ENCODE measurements around the gene PARP3.

Gene PARP3

DNA sequence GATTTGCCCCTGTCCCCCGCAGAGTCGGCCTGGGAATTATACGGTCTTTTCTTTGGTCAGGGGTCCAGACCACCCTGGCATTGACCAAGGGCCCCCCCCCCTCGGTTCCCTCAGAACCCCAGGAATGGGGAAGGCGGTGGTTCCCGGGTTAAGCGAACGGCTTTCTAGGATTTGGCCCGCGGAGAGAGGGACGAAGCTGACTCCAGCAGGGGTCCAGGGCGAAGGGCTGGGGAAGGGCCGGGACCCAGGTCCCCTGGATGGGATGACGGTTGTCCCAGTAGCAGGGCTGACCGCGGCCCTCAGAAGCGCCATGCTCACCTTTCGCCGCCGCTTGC is 733 bp upstream of the PARP3 start:
- Mint-ChIP-seq H3K4me1 (peaks cover 34% of the 10 kb centered on the region), H3K4me3 (peak overlapping the region; percentile 85)
- ATAC-seq: no peak

DNA sequence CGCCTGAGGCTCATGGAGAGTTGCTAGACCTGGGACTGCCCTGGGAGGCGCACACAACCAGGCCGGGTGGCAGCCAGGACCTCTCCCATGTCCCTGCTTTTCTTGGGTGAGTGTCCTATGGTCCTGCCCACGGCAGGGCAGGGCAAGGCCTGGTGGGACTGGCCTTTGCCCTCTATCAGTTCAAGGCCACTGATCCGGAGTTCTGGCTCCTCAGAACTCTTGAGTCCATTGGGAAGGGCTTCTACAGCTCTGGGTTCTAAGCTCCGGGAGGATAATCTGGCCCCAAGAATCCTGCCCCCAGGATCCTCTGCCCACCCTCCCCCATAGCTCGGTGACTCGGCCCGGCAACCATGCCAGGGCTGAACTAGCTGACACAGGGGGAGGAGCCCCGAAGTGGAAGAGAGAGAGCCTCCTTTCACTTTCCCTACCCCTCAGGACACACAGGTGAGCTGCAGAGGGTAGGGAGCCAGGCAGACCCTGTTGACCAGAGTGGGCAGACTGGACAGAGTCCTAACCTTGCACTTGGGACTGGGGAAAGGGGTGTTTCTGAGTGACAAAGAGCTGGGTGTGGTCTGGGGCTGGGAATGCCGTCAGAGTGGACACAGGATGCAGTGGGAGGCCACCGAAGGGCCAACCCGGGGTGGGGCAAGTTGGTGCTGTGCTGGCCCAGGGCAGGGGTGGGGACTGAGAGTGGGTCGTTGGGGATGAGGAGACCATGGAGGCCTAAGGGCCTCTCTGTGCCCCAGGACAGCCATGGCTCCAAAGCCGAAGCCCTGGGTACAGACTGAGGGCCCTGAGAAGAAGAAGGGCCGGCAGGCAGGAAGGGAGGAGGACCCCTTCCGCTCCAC is 664 bp downstream of the PARP3 start:
- Mint-ChIP-seq H3K4me1 (peaks cover 34% of the 10 kb centered on the region), H3K36me3 (peaks cover 12% of the 10 kb centered on the region), H3K27ac (peak overlapping the region; percentile 89), H3K4me3 (peak overlapping the region; percentile 85), H3K9me3 (no peaks in the 10 kb centered on the region)
- ATAC-seq: peak; percentile 27
- DNase-seq (ENCODE audit: low spot score in 2 of 2): peak in 1 of 2 donors; percentile 76

More for the DNA sequence above, 733 bp upstream of the PARP3 start:
- DNase-seq (ENCODE audit: low spot score in 2 of 2): no peak
- peaks cover 26% of the 10 kb centered on the region for H3K36me3 Mint-ChIP-seq
- no peaks in the 10 kb centered on the region for H3K9me3 Mint-ChIP-seq
- peak overlapping the region; percentile 89 for H3K27ac Mint-ChIP-seq

DNA sequence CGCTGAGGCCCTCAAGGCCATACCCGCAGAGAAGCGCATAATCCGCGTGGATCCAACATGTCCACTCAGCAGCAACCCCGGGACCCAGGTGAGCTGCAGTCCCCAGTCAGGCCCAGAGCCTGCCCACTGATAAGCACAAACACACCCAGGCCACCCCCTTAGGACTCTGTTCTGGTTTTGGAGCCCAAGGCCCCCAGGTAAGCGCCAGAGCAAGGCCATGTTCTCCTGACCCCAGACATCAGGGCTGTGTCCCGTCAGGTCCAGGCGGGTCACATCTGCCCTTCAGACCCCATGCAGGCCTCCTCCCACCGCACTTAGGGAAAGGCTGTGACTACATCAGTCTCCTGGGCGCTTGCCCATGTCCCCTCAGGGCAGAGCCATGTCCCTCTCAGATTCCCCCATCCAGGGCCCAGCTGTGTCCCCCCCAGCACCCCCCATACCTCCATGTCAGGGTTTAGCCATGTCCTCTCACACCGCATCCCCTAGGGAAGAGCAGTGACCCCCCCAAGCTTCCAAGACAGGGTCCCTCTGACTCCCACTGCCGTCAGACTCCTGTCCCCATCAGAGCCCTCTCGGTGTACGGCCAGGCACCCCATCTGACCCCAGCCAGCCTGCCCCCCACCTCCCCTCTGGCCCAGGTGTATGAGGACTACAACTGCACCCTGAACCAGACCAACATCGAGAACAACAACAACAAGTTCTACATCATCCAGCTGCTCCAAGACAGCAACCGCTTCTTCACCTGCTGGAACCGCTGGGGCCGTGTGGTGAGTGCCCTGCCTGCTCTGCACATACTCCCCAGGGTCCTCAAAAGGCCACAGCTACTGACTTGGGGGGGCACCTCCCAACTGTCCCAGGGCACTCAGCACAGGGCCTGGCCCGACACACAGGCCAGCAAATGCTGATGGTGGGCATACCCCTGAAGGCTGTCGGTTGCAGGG is 1.6 kb downstream of the PARP3 start:
- Mint-ChIP-seq H3K4me3 (peak overlapping the region; percentile 85), H3K4me1 (peaks cover 34% of the 10 kb centered on the region), H3K36me3 (peaks cover 4% of the 10 kb centered on the region), H3K27ac (no peak overlapping the region), H3K9me3 (no peaks in the 10 kb centered on the region)
- DNase-seq (ENCODE audit: low spot score in 2 of 2): no peak
- no peak for ATAC-seq

DNA sequence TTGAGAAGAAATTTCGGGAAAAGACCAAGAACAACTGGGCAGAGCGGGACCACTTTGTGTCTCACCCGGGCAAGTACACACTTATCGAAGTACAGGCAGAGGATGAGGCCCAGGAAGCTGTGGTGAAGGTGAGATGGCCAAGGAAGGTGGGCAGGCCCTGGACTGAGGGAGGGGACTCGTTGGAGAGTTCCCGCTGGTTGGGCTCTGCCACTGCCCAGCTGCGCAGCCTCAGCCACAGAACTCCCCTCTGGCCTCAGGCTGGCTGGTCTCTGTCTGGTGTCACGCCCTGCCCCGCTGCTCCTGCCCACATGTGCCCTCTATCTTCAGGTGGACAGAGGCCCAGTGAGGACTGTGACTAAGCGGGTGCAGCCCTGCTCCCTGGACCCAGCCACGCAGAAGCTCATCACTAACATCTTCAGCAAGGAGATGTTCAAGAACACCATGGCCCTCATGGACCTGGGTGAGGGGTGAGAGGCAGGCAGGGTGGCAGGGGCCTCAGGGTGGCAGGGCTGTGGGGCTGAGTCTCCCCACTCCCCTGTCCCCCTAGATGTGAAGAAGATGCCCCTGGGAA is 2.4 kb downstream of the PARP3 start:
- no peak overlapping the region for H3K4me3 Mint-ChIP-seq
- H3K36me3 Mint-ChIP-seq: peaks cover 4% of the 10 kb centered on the region
- H3K9me3 Mint-ChIP-seq: no peaks in the 10 kb centered on the region
- peaks cover 28% of the 10 kb centered on the region for H3K4me1 Mint-ChIP-seq
- ATAC-seq (no peak), DNase-seq (ENCODE audit: low spot score in 2 of 2) (no peak)
- peak overlapping the region; percentile 26 for H3K27ac Mint-ChIP-seq

DNA sequence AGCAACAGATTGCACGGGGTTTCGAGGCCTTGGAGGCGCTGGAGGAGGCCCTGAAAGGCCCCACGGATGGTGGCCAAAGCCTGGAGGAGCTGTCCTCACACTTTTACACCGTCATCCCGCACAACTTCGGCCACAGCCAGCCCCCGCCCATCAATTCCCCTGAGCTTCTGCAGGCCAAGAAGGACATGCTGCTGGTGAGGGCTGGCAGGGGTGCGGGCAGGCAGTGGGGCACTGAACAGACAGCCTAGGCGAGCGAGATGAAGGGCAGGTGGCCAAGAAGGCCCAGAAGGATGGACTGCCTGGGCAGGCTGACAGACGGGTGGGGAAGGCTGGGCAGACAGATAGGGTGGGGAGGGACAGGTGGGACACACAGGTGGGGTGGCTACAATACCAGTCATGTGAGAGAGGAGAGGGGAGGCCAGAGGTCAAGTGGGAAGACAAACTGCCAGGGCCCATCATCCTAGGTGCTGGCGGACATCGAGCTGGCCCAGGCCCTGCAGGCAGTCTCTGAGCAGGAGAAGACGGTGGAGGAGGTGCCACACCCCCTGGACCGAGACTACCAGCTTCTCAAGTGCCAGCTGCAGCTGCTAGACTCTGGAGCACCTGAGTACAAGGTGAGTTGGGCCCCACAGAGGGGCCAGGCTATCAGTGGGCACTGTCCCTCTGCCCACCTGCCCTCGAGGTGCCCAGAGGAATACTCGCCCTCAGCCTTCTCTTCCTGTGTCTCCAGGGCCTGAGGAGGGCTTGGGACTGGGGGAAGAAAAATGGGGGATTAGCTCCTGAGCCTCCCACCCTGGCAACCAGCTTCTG is 3.1 kb downstream of the PARP3 start:
- no peak overlapping the region for H3K4me3 Mint-ChIP-seq
- H3K4me1 Mint-ChIP-seq: peaks cover 25% of the 10 kb centered on the region
- H3K27ac Mint-ChIP-seq: peak overlapping the region; percentile 26
- H3K36me3 Mint-ChIP-seq: peaks cover 4% of the 10 kb centered on the region
- no peaks in the 10 kb centered on the region for H3K9me3 Mint-ChIP-seq
- no peak for ATAC-seq
- no peak for DNase-seq (ENCODE audit: low spot score in 2 of 2)

DNA sequence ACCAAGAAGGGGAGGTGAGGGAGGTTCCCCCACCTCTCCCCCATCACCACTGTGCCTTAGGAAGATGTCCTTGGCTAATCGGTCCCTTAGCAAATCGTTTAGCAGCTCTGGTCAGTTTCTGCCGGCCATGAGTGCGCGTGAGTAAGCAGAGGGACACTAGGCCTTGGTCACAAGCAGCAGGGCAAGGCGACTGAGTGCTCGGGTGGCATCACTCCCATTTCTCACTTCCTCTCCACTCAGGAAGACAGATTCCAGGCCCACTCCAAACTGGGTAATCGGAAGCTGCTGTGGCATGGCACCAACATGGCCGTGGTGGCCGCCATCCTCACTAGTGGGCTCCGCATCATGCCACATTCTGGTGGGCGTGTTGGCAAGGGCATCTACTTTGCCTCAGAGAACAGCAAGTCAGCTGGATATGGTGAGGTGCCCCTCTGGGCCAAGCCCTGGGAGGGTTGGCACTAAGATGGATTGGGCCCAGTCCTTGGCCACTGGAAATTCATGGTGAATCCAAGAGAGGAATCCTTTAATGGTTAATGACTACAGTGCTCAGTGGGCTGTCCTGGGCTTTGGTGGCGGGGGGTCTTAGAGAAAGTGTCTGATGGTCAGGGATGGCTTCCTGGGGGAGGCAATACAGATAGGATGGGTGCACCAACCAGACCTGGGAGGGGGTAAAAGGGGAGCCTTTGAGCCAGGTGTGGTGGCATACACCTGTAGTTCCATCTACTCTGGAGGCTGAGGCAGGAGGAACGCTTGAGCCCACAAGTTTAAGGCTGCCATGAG is 4.0 kb downstream of the PARP3 start:
- Mint-ChIP-seq H3K27ac (peak overlapping the region; percentile 38), H3K36me3 (no peaks in the 10 kb centered on the region), H3K4me1 (peaks cover 16% of the 10 kb centered on the region), H3K4me3 (no peak overlapping the region), H3K9me3 (no peaks in the 10 kb centered on the region)
- ATAC-seq (no peak), DNase-seq (ENCODE audit: low spot score in 2 of 2) (no peak)

DNA sequence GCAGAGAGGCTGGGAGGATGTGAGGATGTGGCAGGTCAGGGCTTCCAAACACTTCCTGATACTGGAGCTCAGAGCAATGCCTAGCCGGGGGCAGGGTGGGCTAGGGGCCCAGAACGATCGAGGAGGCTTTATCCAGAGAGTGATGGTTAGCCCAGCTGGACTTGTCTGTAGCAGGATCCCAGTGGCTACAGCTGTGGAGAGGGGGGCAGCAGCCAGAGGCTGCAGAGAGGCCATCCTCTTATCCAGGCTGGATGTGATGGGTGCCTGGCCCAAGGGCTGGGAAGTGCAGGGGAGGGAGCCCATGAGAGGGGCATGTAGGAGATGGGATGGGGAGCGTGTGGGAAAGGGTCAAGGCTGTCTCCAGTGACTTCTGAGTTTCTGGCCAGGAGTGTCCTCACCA is 4.6 kb downstream of the PARP3 start:
- peak overlapping the region; percentile 38 for H3K27ac Mint-ChIP-seq
- no peaks in the 10 kb centered on the region for H3K36me3 Mint-ChIP-seq
- no peak for DNase-seq (ENCODE audit: low spot score in 2 of 2)
- ATAC-seq: no peak
- no peak overlapping the region for H3K4me3 Mint-ChIP-seq
- H3K4me1 Mint-ChIP-seq: peaks cover 13% of the 10 kb centered on the region
- H3K9me3 Mint-ChIP-seq: no peaks in the 10 kb centered on the region

DNA sequence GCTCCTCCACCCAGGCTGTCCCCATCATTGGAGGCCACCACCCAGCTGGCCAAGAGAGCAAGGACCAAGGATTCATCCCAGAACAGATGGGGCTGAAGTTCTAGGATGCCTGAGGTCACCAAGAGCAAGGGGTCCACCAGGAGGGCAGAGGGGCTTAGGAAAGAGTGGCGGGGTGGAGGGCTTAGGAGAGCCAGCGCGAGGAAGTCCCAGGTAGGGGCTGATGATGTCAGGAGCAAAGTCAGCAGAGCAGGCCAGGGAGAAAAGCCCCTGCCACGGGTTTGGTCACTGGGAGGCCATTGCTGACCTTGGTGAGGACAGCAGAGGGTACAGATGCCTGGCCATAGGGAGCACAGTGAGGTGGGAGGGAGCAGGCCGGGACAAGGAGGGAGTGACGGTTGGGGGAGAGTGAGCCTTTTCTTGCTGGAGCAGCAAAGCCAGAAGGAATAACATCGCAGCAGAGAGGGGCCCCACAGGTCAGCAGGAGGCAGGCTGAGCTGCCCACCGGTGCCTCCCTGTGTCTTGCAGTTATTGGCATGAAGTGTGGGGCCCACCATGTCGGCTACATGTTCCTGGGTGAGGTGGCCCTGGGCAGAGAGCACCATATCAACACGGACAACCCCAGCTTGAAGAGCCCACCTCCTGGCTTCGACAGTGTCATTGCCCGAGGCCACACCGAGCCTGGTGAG is 5.2 kb downstream of the PARP3 start:
- ATAC-seq (no peak), DNase-seq (ENCODE audit: low spot score in 2 of 2) (no peak)
- Mint-ChIP-seq H3K36me3 (no peaks in the 10 kb centered on the region), H3K9me3 (no peaks in the 10 kb centered on the region), H3K4me3 (no peak overlapping the region), H3K27ac (peak overlapping the region; percentile 38), H3K4me1 (peaks cover 8% of the 10 kb centered on the region)

DNA sequence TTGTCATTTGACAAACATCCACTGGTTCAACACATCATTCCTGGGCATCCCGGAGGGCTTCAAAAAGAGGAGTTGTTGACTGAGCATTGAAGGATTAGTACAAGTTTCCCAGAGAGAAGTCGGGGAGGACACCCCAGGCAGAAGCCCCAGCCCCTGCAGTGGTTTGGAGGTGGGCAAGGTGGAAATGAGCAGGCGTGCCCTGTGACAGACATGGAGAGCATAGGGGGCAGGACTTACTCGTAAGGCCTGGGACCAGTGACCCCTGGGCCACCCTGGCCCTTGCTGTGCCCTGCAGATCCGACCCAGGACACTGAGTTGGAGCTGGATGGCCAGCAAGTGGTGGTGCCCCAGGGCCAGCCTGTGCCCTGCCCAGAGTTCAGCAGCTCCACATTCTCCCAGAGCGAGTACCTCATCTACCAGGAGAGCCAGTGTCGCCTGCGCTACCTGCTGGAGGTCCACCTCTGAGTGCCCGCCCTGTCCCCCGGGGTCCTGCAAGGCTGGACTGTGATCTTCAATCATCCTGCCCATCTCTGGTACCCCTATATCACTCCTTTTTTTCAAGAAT is 5.9 kb downstream of the PARP3 start:
- Mint-ChIP-seq H3K9me3 (no peaks in the 10 kb centered on the region), H3K27ac (no peak overlapping the region), H3K4me1 (peaks cover under 1% of the 10 kb centered on the region), H3K4me3 (no peak overlapping the region), H3K36me3 (no peaks in the 10 kb centered on the region)
- ATAC-seq: no peak
- DNase-seq (ENCODE audit: low spot score in 2 of 2): no peak

DNA sequence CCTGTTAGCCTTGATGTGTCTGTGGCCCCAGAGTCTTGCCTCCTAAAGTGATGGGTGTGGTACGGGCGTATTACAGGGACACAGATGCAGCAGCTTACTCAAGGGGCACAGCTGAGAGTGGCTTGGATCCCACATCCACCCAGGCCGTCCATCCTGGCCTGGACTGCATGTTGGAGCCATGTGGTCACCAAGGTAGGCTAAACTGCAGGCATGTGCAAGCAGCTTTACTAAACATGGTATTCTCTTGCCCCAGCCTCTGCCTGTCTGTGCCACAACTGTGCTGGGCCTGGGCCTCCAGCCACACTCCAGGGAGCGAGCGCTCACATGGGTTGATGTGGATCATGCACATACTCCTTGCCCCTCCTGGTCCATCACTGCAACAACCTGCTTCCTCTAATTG is 7.0 kb downstream of the PARP3 start:
- Mint-ChIP-seq H3K36me3 (no peaks in the 10 kb centered on the region), H3K4me1 (no peaks in the 10 kb centered on the region), H3K4me3 (no peak overlapping the region), H3K27ac (peak overlapping the region; percentile 38), H3K9me3 (no peaks in the 10 kb centered on the region)
- ATAC-seq (no peak), DNase-seq (ENCODE audit: low spot score in 2 of 2) (no peak)

DNA sequence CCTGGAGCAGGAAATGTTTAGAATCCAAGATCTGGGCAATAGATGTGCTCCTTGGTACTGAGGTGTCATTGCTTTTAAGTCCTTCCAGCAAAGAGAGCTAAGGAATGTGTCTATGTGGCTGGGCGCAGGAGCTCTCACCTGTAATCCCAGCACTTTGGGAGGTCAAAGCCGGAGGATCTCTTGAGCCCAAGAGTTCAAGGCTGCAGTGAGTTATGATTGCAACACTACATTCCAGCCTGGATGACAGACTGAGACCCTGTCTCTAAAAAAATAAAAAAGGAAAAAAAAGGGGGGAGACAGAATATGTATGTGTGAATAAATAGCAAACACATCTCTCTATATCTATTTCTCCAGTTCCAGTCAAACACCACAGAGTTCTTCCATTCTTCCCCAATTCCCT is 8.7 kb downstream of the PARP3 start:
- ATAC-seq: no peak
- Mint-ChIP-seq H3K4me3 (no peak overlapping the region), H3K4me1 (no peaks in the 10 kb centered on the region), H3K9me3 (no peaks in the 10 kb centered on the region), H3K27ac (no peak overlapping the region), H3K36me3 (no peaks in the 10 kb centered on the region)
- no peak for DNase-seq (ENCODE audit: low spot score in 2 of 2)

DNA sequence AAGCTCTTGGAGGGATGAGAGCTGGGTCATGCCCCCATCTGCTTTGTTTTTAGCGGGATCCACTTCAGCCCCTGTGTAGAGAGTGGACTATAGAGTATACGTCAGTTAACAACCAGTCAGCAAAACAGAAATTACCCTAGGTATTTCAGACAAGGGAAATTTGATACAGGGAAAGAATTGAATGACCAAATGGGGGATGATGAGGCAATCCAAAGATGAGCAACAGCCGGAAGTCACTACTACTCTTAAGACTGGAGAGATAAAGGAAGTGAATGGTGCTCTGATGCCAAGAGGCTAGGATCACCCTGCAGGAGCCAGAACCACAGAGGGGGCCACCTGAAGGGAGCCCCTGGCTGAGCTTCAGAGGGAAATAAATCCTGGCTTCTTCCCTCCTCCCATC is 11.3 kb downstream of the PARP3 start:
- DNase-seq (ENCODE audit: low spot score in 2 of 2) (no peak), ATAC-seq (no peak)
- no peak overlapping the region for H3K4me3 Mint-ChIP-seq
- no peak overlapping the region for H3K27ac Mint-ChIP-seq
- H3K36me3 Mint-ChIP-seq: peaks cover 4% of the 10 kb centered on the region
- peaks cover 5% of the 10 kb centered on the region for H3K4me1 Mint-ChIP-seq
- H3K9me3 Mint-ChIP-seq: no peaks in the 10 kb centered on the region

DNA sequence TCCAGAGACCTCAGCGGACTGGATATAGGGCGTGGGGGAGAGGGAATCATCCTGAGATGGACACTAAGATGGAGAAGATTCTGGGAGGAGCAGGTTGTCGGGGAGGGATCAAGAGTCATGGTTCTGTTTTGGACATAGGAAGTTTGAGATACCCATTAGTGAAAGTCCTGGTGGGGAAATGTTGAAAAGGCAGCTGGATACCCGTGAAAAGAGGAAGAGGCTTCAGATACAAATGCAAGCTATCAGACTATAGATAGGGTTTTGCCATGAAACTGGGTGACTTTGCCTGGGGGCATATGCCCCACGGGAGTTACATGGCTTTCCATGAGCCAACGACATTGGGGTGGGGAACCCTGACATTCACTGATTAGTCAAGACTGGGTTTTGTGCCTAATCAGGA is 11.9 kb downstream of the PARP3 start:
- Mint-ChIP-seq H3K27ac (no peak overlapping the region), H3K4me1 (peaks cover 5% of the 10 kb centered on the region), H3K9me3 (no peaks in the 10 kb centered on the region), H3K36me3 (peaks cover 4% of the 10 kb centered on the region), H3K4me3 (no peak overlapping the region)
- DNase-seq (ENCODE audit: low spot score in 2 of 2) (no peak), ATAC-seq (no peak)
